Brain microvascular endothelial cell (primary cell): ENCODE results near the gene METTL23.
"Not testable (repeated sequence)": the region's sequence is repeated elsewhere in the genome, so short reads cannot be mapped to it uniquely, and the experiment has no call there.

Experiments
- DNase-seq: peaks from one replicate; pipeline ENCODE4 v3.0.0-alpha.2; 2020
- H3K27ac ChIP-seq: fragments of 250-450 bp; sonication (Bioruptor Pico); 2 replicates; pipeline ENCODE4 v1.5.1; 2020; ENCODE audit warnings: mild to moderate bottlenecking, moderate library complexity
- H3K27me3 ChIP-seq: fragments of 250-450 bp; sonication (Bioruptor Pico); replicated peaks from 2 replicates; pipeline ENCODE4 v1.5.1; 2020; ENCODE audit warnings: mild to moderate bottlenecking
- H3K36me3 ChIP-seq: fragments of 250-450 bp; sonication (Bioruptor Pico); replicated peaks from 2 replicates; pipeline ENCODE4 v1.5.1; 2020; ENCODE audit warnings: mild to moderate bottlenecking
- H3K4me3 ChIP-seq: 2 replicates; pipeline ENCODE4 v1.5.1; 2011; ENCODE audit warnings: low read depth, mild to moderate bottlenecking, control low read depth, low read length, moderate library complexity
- CTCF ChIP-seq: IDR thresholded peaks from 2 replicates; pipeline ENCODE4 v1.5.1; 2011; ENCODE audit warnings: low read depth, mild to moderate bottlenecking, moderate library complexity, low read length, control low read depth, inconsistent platforms; ENCODE audit errors: missing control alignments
- in situ Hi-C: cut with HindIII; loops from 2 replicates; pipeline ENCODE4 v1.10.0; 2017; ENCODE audit warnings: low sequenced_read_pairs, low pct_ligation_motif_present

Gene METTL23

DNA sequence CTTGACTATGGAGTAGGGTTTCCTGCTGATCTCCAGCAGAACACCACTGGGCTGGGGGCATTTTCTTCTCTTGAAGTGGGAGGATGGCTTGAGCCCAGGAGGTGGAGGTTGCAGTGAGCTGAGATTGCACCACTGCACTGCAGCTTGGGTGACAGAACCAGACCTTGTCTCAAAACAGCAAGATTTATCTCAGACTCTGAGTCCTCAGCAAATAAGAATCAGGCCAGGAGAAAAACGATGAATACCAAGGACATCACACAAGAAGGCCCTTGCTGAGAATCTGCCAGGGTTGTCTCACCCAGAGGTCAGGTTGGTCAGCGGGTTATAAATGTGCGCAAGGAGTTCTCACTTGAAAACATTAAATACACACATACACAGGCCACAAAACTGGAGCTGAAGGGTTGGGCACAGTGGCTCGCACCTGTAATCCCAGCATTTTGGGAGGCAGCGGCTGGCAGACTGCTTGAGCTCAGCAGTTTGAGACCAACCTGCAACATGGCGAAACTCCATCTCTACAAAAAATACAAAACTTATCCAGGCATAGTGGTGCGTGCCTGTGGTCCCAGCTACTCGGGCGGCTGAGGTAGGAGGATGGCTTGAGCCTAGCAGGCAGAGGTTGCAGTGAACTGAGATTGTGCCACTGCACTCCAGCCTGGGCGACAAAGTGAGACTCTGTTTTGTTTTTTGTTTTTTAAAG lies 23.6 kb upstream of the METTL23 start:
- no peaks in the 10 kb centered on the region for H3K27me3 ChIP-seq
- H3K4me3 ChIP-seq, result no peak overlapping the region
- DNase-seq, result no peak
- no peak for TF ChIP-seq CTCF
- H3K36me3 ChIP-seq, result peaks cover 8% of the 10 kb centered on the region
- no peak overlapping the region for H3K27ac ChIP-seq
- in situ Hi-C loops, result no loop called here

GRCh38 chr17:76704805-76705204 lies 21.8 kb upstream of the METTL23 start:
- peaks cover 7% of the 10 kb centered on the region for H3K36me3 ChIP-seq
- in situ Hi-C loops, result no loop called here
- H3K27me3 ChIP-seq, result no peaks in the 10 kb centered on the region
- no peak overlapping the region for H3K27ac ChIP-seq
- H3K4me3 ChIP-seq, result no peak overlapping the region
- TF ChIP-seq CTCF, result peak; percentile 7
- no peak for DNase-seq

DNA sequence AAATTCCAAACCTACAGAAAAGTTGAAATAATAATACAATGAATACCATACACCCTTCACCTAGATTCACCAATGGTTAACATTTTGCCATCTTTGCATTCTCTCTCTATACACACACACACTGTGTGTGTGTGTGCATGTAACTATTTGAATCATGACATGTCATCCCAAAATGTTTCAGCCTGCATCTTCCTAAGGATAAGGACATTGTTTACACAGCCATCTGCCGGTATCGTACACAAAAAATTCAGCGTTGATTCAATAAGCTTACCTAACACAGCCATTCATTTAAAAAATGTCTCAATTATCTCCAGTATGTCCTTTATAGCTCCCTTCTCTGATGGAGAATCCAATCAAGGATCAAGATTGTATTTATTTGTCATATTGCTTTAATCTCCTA lies 19.8 kb upstream of the METTL23 start:
- no peak for DNase-seq
- Histone ChIP-seq H3K4me3 (no peak overlapping the region), H3K27ac (no peak overlapping the region), H3K36me3 (peaks cover 8% of the 10 kb centered on the region), H3K27me3 (no peaks in the 10 kb centered on the region)
- TF ChIP-seq CTCF, result no peak
- in situ Hi-C loops, result no loop called here

- peak; percentile 61 for TF ChIP-seq CTCF
- Histone ChIP-seq H3K27ac (peak overlapping the region; percentile 87), H3K36me3 (peaks cover 11% of the 10 kb centered on the region), H3K27me3 (no peaks in the 10 kb centered on the region), H3K4me3 (peak overlapping the region; percentile 78)
- no peak for DNase-seq
- in situ Hi-C loops, result no loop called here
Observed at GRCh38 chr17:76707985-76708807, 18.4 kb upstream of the METTL23 start.

- peak; percentile 97 for DNase-seq
- peak overlapping the region; percentile 87 for H3K27ac ChIP-seq
Observed at GRCh38 chr17:76709077-76709950, 17.3 kb upstream of the METTL23 start.

DNA sequence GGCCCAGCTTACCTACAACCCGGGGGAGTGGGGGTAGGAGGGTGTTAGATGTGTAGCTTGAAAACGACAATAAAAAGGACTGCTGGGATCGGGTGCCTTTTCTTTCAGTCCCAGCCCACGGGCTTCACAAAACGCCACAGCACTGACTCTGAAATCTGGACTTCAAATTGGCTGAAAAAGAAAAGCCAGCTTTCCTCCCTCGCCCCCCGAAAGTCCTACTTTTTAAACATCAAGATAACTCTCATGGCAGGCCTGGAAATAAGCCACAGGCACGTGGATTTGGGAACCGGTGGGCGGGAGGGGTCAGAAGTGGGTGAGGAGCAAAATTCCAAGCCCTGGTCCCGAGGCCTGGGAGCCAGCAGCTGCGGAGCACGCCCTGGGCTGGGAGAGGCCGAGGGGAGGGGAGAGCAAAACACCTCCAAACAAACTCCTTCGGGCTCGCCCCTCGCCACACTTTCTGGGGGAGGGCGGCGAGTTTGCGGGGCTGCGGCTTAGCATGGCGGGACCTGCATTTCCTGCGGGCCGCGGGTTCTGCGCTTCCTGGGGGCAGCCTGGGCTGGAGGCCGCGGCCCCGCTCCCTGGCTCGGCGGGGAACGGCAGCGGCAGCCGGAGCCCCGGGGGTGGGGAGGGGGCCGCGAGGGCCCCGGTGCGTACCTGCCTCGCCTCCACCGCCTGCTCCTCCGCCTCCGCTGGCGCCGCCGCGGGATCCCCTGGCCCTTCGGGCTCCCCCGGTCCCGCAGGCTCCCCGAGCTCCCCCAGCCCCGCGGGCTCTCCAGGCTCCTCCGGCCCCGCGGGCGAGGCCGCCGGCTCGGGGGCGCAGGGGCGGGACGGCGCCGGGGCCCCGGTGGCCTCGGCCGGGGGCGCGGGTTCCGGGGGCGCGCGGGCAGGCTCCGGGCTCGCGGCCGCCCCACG lies 16.4 kb upstream of the METTL23 start:
- H3K27ac ChIP-seq, result peak overlapping the region; percentile 87
- H3K27me3 ChIP-seq, in situ Hi-C loops, DNase-seq: not testable (repeated sequence)
- peaks cover 27% of the 10 kb centered on the region for H3K36me3 ChIP-seq
- H3K4me3 ChIP-seq, result peak overlapping the region; percentile 78

More at GRCh38 chr17:76709077-76709950, 17.3 kb upstream of the METTL23 start:
- in situ Hi-C loops, result no loop called here
- no peak for TF ChIP-seq CTCF
- peak overlapping the region; percentile 78 for H3K4me3 ChIP-seq
- H3K36me3 ChIP-seq, result peaks cover 23% of the 10 kb centered on the region
- H3K27me3 ChIP-seq, result no peaks in the 10 kb centered on the region
